ENCODE results near the gene TMEM97.

GRCh38 chr17:28372203-28372944 lies 53.4 kb downstream of the TMEM97 start:
- no peak for TF ChIP-seq POLR2A (IDR thresholded peaks at IDR 0.05)
- TF ChIP-seq, protein P1, sequence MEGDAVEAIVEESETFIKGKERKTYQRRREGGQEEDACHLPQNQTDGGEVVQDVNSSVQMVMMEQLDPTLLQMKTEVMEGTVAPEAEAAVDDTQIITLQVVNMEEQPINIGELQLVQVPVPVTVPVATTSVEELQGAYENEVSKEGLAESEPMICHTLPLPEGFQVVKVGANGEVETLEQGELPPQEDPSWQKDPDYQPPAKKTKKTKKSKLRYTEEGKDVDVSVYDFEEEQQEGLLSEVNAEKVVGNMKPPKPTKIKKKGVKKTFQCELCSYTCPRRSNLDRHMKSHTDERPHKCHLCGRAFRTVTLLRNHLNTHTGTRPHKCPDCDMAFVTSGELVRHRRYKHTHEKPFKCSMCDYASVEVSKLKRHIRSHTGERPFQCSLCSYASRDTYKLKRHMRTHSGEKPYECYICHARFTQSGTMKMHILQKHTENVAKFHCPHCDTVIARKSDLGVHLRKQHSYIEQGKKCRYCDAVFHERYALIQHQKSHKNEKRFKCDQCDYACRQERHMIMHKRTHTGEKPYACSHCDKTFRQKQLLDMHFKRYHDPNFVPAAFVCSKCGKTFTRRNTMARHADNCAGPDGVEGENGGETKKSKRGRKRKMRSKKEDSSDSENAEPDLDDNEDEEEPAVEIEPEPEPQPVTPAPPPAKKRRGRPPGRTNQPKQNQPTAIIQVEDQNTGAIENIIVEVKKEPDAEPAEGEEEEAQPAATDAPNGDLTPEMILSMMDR (IDR thresholded peaks at IDR 0.05 in 4 of 5, conservative IDR thresholded peaks at IDR 0.05 in 1 of 5) = no peak
